ENCODE measurements around the gene MSANTD1. TPM values are rescaled to one million over a fixed set of nuclear protein-coding genes. Genes with fewer than 3 reads are reported as not detected.

Gene MSANTD1
- total and polyA plus RNA-seq, 8 donors, result 0.31 to 5.8 (median 2.6) TPM; not detected in 2

DNA sequence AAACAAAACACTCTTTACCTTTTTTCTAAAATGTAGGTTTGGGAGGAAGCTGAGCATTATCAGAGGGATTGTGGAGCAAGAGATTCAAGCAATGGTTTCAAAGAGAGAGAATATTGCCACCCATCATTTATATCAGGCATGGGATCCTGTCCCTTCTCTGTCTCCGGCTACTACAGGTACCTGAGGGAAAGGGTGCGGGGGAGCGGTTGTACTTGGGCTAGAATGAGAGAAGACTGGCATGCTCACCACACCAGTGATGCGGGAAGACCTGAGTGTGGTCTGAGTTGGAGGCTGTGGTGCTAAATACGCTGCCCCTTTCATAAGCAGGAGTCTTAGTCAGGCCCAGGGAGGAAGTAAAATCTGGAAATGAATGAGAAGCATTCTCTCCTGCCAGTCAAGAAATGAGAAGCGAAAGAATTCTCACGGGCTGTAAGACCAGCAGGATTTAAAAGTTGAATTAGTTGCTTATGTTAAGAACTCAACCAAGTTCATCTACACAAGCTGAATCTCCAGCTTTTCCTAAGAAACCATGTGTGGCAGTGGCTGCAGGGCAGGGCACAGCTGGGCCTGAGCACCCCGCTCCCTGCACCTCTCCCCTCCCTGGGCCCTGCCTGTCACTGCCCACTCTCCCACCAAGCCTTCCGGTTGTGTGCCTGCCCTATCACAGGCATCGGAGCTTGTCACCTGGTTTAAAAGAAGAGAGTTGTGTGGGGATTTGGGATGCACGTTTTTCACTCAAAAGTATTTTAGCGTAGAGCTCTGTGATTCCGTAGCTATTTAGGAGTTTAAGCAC, 24.8 kb upstream of the MSANTD1 start:
- no peak overlapping the region for H3K4me3 ChIP-seq
- TF ChIP-seq EP300 (IDR thresholded peaks at IDR 0.05) (no peak), POLR2AphosphoS5 (IDR thresholded peaks at IDR 0.05) (no peak), POLR2A (IDR thresholded peaks at IDR 0.05) (no peak)
- TF ChIP-seq, protein P1, sequence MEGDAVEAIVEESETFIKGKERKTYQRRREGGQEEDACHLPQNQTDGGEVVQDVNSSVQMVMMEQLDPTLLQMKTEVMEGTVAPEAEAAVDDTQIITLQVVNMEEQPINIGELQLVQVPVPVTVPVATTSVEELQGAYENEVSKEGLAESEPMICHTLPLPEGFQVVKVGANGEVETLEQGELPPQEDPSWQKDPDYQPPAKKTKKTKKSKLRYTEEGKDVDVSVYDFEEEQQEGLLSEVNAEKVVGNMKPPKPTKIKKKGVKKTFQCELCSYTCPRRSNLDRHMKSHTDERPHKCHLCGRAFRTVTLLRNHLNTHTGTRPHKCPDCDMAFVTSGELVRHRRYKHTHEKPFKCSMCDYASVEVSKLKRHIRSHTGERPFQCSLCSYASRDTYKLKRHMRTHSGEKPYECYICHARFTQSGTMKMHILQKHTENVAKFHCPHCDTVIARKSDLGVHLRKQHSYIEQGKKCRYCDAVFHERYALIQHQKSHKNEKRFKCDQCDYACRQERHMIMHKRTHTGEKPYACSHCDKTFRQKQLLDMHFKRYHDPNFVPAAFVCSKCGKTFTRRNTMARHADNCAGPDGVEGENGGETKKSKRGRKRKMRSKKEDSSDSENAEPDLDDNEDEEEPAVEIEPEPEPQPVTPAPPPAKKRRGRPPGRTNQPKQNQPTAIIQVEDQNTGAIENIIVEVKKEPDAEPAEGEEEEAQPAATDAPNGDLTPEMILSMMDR (IDR thresholded peaks at IDR 0.05), result no peak
- no peaks in the 10 kb centered on the region for H3K27me3 ChIP-seq
- 90 to 95% (median 94%) methylated on average over 13 of the region's 13 CpGs for WGBS, 5 donors
- peaks cover 0 to 15% (median 7%) of the 10 kb centered on the region in 4 donors for H3K4me1 ChIP-seq
- H3K36me3 ChIP-seq, result peaks cover 75 to 95% (median 94%) of the 10 kb centered on the region in 4 donors
- H3K9me3 ChIP-seq, result no peaks in the 10 kb centered on the region
- H3K27ac ChIP-seq, result peak overlapping the region in 1 of 5 donors; percentile 12
- intact Hi-C loops (cut with DNase I; ENCODE audit: low total_unique reads), result no loop called here
- DNase-seq, result no peak

DNA sequence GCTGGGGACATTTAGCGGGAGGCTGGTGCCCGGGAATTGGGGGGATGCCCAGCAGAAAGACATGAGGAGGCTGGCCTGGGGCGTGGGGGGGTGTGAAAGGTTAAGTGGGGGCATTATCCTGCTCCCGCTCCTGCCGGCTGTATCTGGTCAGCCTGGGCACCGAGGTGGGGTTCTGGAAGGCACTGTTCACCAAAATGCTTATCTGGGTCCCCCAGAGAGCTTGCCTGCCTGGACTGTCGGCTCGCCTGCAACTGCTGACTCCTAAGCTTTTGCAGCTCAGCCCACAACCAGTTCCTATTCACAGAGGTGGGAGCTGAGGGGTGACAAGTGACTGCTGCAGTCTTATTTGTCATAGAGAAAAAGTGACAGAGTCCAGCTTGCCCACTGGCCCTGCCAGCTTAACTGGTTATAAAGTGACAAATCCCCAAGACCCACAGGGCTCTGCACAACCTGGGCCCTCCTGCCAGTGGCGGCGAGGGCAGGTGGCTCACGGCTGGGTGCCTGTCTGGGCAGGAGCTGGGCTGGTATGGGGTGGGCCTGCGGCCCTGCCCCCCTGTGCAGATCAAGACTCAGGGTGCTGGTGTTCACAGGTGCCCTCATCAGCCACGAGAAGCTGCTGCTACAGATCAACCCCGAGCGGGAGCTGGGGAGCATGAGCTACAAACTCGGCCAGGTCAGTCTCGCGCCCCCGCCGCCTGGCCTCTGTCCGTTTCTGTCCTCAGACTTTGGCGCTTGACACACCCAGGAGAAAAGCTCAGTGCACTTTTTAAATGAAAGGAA, 23.7 kb upstream of the MSANTD1 start:
- intact Hi-C loops (cut with DNase I; ENCODE audit: low total_unique reads), result no loop called here
- Histone ChIP-seq H3K36me3 (peaks cover 75 to 95% (median 94%) of the 10 kb centered on the region in 4 donors), H3K4me1 (peaks cover 0 to 15% (median 7%) of the 10 kb centered on the region in 4 donors), H3K27ac (peak overlapping the region in 1 of 5 donors; percentile 60), H3K27me3 (no peaks in the 10 kb centered on the region), H3K4me3 (no peak overlapping the region), H3K9me3 (no peaks in the 10 kb centered on the region)
- WGBS, 5 donors, result 87 to 93% (median 90%) methylated on average over 18 to 22 of the region's 22 CpGs
- no peak for DNase-seq
- TF ChIP-seq, protein P1 (IDR thresholded peaks at IDR 0.05), result no peak
- TF ChIP-seq POLR2A (IDR thresholded peaks at IDR 0.05) (no peak), EP300 (IDR thresholded peaks at IDR 0.05) (no peak), POLR2AphosphoS5 (IDR thresholded peaks at IDR 0.05) (no peak)

DNA sequence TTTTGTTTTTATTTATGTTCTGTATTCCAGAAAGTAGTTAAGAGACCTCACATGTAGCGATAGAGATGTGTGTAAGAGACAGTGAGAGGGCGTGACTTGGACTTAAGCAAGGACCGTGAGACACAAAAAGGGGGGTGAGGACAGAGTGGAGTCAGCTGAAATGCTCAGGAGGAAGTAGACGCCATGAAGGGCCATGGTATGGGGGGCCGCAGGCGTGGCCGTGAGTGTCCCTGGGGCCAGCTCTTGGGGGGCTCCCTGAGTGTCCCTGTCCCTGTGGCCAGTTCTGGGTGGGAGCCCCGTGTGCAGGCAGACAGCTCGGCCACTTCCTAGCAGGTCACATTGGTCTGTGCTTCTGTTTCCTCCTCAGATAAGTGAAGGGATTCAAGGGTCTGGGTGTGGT, 23.0 kb upstream of the MSANTD1 start:
- H3K27ac ChIP-seq, result peak overlapping the region in 4 of 5 donors; percentile 17 to 74 (median 51)
- TF ChIP-seq POLR2AphosphoS5 (IDR thresholded peaks at IDR 0.05), result no peak
- no peak for TF ChIP-seq EP300 (IDR thresholded peaks at IDR 0.05)
- TF ChIP-seq, protein P1 (IDR thresholded peaks at IDR 0.05), result no peak
- no peak for TF ChIP-seq POLR2A (IDR thresholded peaks at IDR 0.05)
- DNase-seq, result no peak
- H3K4me3 ChIP-seq, result no peak overlapping the region
- peaks cover 75 to 95% (median 94%) of the 10 kb centered on the region in 4 donors for H3K36me3 ChIP-seq
- intact Hi-C loops (cut with DNase I; ENCODE audit: low total_unique reads), result no loop called here
- peaks cover 0 to 15% (median 7%) of the 10 kb centered on the region in 4 donors for H3K4me1 ChIP-seq
- H3K9me3 ChIP-seq, result no peaks in the 10 kb centered on the region
- 68 to 86% (median 82%) methylated on average over 9 of the region's 9 CpGs for WGBS, 5 donors
- no peaks in the 10 kb centered on the region for H3K27me3 ChIP-seq

DNA sequence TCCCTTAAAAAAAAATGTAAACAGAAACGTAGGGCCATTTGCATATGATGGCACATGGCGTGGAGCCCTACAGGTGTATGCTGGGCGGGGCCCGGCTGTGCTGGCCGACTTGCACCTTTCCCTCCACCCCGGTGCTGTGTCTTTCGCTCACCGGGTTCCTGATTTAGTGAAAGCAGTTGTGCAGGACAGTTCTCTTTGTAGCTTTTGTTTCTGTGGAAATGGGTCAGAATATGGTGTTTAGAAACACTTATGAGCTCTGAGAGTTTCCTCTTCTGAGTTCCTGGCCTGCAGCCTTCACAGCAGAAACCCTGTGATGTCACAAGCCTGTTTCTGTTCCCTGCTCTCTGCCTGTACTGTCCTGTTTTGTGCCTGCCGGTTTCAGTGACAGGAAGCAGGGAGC, 22.5 kb upstream of the MSANTD1 start:
- Histone ChIP-seq H3K9me3 (no peaks in the 10 kb centered on the region), H3K4me1 (peaks cover 0 to 15% (median 7%) of the 10 kb centered on the region in 4 donors), H3K4me3 (no peak overlapping the region), H3K27me3 (no peaks in the 10 kb centered on the region), H3K36me3 (peaks cover 75 to 95% (median 94%) of the 10 kb centered on the region in 4 donors), H3K27ac (peak overlapping the region in 4 of 5 donors; percentile 17 to 74 (median 51))
- peak in 1 of 2 donors; percentile 38 for DNase-seq
- TF ChIP-seq POLR2AphosphoS5 (IDR thresholded peaks at IDR 0.05) (no peak), POLR2A (IDR thresholded peaks at IDR 0.05) (no peak), EP300 (IDR thresholded peaks at IDR 0.05) (no peak)
- TF ChIP-seq, protein P1 (IDR thresholded peaks at IDR 0.05), result no peak
- intact Hi-C loops (cut with DNase I; ENCODE audit: low total_unique reads), result no loop called here
- 43 to 57% (median 55%) methylated on average over 9 of the region's 9 CpGs for WGBS, 5 donors
